ENCODE data around the gene ESPN.
"Not testable (repeated sequence)": the region's sequence is repeated elsewhere in the genome, so short reads cannot be mapped to it uniquely, and the experiment has no call there.

Gene ESPN

DNA sequence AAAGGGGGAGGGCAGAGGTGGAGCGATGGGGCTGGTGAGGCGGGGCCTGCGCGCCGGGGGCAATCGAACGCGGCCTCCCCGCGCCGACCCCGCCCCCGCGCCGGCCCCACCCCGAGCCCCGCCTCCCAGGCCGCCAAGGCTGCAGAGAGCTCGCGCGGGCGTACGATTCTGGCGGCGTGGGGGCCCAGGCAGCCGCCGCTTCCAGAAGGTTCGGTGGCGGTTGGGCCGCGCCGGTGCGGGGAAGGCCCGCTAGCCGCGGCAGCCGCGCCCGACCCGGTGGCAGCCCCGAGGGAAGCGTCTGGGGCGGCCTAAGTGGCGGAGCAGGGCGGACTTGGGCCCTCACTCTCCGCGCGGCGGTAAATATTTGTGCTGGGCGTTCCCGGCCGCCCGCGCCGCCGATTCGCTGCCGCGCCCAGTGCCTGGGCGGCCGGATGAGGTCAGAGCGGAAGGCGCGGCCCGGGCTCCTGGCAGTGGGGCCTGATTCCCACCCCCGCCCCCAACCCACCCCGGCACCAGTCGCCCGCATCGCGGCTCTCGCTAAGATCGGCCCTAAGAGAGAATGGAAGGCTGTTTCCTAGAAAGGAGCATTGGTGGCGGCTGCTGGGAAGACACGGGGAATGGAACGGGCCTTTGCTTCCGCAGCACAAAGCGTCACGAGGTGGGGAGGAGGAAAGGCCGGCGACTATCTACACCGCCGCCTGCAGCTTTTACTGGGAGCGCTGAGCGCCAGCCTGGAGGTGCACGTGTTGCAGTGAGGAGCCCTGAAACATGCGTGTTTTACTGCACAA lies 31.0 kb upstream of the ESPN start, which contains the start of gene ACOT7:
ACOT7 (minus strand) TSS at position 368 of the 788 bp plus-strand sequence. CDS start 368 bp downstream, outside the sequence.
- in situ Hi-C loops (cut with HindIII; ENCODE audit: low pct_unique_long_range_greater_than_20kb, low sequenced_read_pairs), result no loop called here
- DNase-seq (ENCODE audit: low read depth in 1 of 2, low spot score in 1 of 2), result peak; percentile 70 to 90
- no peak for TF ChIP-seq JUND (IDR thresholded peaks at IDR 0.05; ENCODE audit: low read depth)

GRCh38 chr1:6395130-6395529 lies 29.4 kb upstream of the ESPN start:
- DNase-seq (ENCODE audit: low read depth in 1 of 2, low spot score in 1 of 2); in situ Hi-C loops (cut with HindIII; ENCODE audit: low pct_unique_long_range_greater_than_20kb, low sequenced_read_pairs): not testable (repeated sequence)

- in situ Hi-C loops (cut with HindIII; ENCODE audit: low pct_unique_long_range_greater_than_20kb, low sequenced_read_pairs), result not testable (repeated sequence)
These were observed 28.8 kb upstream of the ESPN start for GRCh38 chr1:6395781-6396244.

DNA sequence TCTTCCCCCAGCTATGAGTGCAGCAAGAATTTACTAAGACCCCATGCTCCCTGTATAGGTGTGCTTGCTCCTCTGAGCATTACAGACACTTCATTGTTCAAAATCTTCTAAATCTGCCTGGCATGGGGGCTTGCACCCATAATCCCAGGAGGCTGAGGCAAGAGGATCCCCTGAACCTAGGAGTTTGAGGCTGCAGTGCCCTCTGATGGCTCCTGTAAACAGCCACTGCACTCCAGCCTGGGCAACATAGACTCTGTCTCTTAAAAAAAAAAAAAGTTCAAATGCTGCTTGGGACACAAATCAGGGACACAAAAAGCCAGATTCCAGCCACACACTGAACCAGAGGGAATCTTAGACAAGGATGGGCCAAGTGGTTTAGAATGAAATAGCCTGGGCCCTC lies 27.6 kb upstream of the ESPN start:
- DNase-seq (ENCODE audit: low read depth in 1 of 2, low spot score in 1 of 2), result no peak
- in situ Hi-C loops (cut with HindIII; ENCODE audit: low pct_unique_long_range_greater_than_20kb, low sequenced_read_pairs), result no loop called here
- no peak for TF ChIP-seq JUND (IDR thresholded peaks at IDR 0.05; ENCODE audit: low read depth)

More at GRCh38 chr1:6395781-6396244, 28.8 kb upstream of the ESPN start:
- DNase-seq (ENCODE audit: low read depth in 1 of 2, low spot score in 1 of 2), result not testable (repeated sequence)

DNA sequence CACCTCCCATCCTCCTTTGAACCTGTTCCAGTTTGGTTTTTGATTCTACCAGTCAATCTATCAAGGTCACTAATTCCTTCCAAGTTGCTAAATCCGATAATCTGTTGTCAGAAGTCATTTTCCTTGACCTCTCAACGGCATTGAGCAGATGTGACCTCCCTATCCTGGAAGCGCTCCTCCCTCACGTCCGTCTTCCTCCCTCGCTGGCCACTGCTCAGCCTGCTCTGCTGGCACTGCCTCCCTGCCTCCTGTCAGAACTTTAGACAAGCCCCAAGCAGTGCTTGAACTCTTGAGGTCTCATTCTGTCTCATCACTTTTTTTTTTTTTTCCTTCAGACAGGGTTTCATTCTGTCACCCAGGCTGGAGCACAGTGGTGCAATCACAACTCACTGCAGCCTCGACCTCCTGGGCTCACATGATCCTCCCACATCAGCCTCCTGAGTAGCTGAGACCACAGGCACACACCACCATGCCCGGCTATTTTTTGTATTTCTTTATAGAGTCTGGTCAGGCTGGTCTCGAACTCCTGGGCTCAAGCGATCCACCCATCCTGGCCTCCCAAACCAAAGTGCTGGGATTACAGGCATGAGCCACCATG lies 26.6 kb upstream of the ESPN start:
- DNase-seq (ENCODE audit: low read depth in 1 of 2, low spot score in 1 of 2), result no peak
- TF ChIP-seq JUND (IDR thresholded peaks at IDR 0.05; ENCODE audit: low read depth), result no peak
- in situ Hi-C loops (cut with HindIII; ENCODE audit: low pct_unique_long_range_greater_than_20kb, low sequenced_read_pairs), result no loop called here

GRCh38 chr1:6399294-6399693 lies 25.3 kb upstream of the ESPN start:
- in situ Hi-C loops (cut with HindIII; ENCODE audit: low pct_unique_long_range_greater_than_20kb, low sequenced_read_pairs), result no loop called here
- DNase-seq (ENCODE audit: low read depth in 1 of 2, low spot score in 1 of 2), result no peak
- no peak for TF ChIP-seq JUND (IDR thresholded peaks at IDR 0.05; ENCODE audit: low read depth)

DNA sequence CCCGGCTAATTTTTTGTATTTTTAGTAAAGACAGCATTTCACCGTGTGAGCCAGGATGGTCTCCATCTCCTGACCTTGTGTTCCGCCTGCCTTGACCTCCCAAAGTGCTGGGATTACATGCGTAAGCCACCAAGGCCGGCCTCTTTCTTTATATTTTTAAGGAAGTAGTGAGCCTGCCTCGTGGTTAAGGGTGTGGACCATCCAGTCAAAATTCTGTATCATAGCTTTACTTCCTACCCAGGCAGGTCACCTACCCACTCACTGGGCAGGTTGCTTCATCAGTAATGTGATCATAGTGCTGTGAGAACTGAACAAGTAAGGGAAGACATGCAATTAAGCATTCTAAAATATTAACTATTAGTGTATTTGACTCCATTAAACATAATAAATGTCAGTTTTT lies 22.9 kb upstream of the ESPN start:
- no peak for TF ChIP-seq JUND (IDR thresholded peaks at IDR 0.05; ENCODE audit: low read depth)
- DNase-seq (ENCODE audit: low read depth in 1 of 2, low spot score in 1 of 2), result no peak
- in situ Hi-C loops (cut with HindIII; ENCODE audit: low pct_unique_long_range_greater_than_20kb, low sequenced_read_pairs), result no loop called here

- DNase-seq (ENCODE audit: low read depth in 1 of 2, low spot score in 1 of 2), result no peak
- TF ChIP-seq JUND (IDR thresholded peaks at IDR 0.05; ENCODE audit: low read depth), result no peak
- in situ Hi-C loops (cut with HindIII; ENCODE audit: low pct_unique_long_range_greater_than_20kb, low sequenced_read_pairs), result no loop called here
These were observed 16.6 kb upstream of the ESPN start for GRCh38 chr1:6408023-6408422.

- TF ChIP-seq JUND (IDR thresholded peaks at IDR 0.05; ENCODE audit: low read depth), result no peak
- DNase-seq (ENCODE audit: low read depth in 1 of 2, low spot score in 1 of 2), result no peak
- in situ Hi-C loops (cut with HindIII; ENCODE audit: low pct_unique_long_range_greater_than_20kb, low sequenced_read_pairs), result no loop called here
These were observed 15.5 kb upstream of the ESPN start for GRCh38 chr1:6409053-6409452.

- no peak for DNase-seq (ENCODE audit: low read depth in 1 of 2, low spot score in 1 of 2)
- in situ Hi-C loops (cut with HindIII; ENCODE audit: low pct_unique_long_range_greater_than_20kb, low sequenced_read_pairs), result no loop called here
- TF ChIP-seq JUND (IDR thresholded peaks at IDR 0.05; ENCODE audit: low read depth), result no peak
These were observed 14.8 kb upstream of the ESPN start for GRCh38 chr1:6409733-6410132.

DNA sequence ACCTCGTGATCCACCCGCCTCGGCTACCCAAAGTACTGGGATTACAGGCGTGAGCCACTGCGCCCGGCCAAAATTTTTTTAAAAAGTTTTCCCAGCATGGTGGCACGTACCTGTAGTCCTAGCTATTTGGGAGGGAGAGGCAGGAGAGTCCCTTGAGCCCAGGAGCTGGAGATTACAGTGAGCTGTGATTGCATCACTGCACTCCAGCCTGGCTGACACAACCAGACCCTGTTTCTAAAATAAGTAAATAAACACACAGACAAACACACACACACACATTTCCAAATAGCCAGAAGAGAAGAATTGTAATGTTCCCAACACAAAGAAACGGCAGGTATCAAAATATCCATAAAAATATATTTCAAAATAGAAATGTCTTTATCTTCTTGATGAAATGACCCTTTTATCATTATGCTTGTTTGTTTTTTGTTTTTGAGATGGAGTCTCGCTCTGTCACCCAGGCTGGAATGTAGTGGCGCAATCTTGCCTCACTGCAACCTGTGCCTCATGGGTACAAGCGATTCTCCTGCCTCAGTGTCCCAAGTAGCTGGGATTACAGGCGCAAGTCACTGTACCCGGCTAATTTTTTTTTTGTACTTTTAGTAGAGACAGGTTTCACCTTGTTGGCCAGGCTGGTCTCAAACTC lies 14.2 kb upstream of the ESPN start:
- in situ Hi-C loops (cut with HindIII; ENCODE audit: low pct_unique_long_range_greater_than_20kb, low sequenced_read_pairs), result no loop called here
- no peak for TF ChIP-seq JUND (IDR thresholded peaks at IDR 0.05; ENCODE audit: low read depth)

GRCh38 chr1:6412896-6413295 lies 11.7 kb upstream of the ESPN start:
- in situ Hi-C loops (cut with HindIII; ENCODE audit: low pct_unique_long_range_greater_than_20kb, low sequenced_read_pairs), result no loop called here
- TF ChIP-seq JUND (IDR thresholded peaks at IDR 0.05; ENCODE audit: low read depth), result no peak
- DNase-seq (ENCODE audit: low read depth in 1 of 2, low spot score in 1 of 2), result no peak

More for the DNA sequence above, 14.2 kb upstream of the ESPN start:
- no peak for DNase-seq (ENCODE audit: low read depth in 1 of 2, low spot score in 1 of 2)

DNA sequence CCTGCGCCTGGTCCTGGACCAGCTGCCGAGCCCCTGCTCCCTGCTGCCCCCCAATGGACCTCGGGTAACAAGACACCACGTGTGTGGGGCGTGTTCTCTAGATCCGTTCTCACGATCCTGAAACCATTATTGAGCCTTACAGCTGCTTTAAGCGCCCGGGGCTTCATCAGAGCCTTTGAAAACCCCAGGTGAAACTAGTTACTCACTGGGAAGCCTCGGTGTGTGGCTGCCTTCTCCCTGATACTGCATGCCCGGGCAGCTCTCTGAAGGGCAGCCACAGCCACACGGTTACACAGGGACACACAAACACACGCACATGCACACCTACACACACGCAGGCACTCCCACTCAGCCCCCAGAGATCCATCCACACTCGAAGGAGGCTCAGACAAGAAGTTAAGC lies 10.1 kb upstream of the ESPN start:
- no peak for TF ChIP-seq JUND (IDR thresholded peaks at IDR 0.05; ENCODE audit: low read depth)
- DNase-seq (ENCODE audit: low read depth in 1 of 2, low spot score in 1 of 2), result peak in 1 of 2 experiments; percentile 76
- in situ Hi-C loops (cut with HindIII; ENCODE audit: low pct_unique_long_range_greater_than_20kb, low sequenced_read_pairs), result no loop called here
